ENCODE measurements around the gene NUPR1. TPM values are rescaled to one million over a fixed set of nuclear protein-coding genes. Genes with fewer than 3 reads are reported as not detected.

NUPR1 gene
- total RNA-seq, 8 experiments from 2014 or later, result 0.05 to 108 (median 15.4) TPM

Other genes with a start within 250 kb of the NUPR1 start
- 10 to 100 TPM in 5 of 8 experiments, under 1 TPM in 3; 0.20 to 39.7 (median 19.3) TPM for gene SBK1, start 246.4 kb downstream of the NUPR1 start, total RNA-seq
- gene NPIPB6, start 175.5 kb downstream of the NUPR1 start, total RNA-seq, result 1 to 10 TPM in 5 of 8 experiments, under 1 TPM in 1, not detected in 2; 0.88 to 3.1 (median 1.6) TPM
- 100 to 1,000 TPM in 7 of 8 experiments, 10 to 100 TPM in 1; 64.2 to 235 (median 149) TPM for gene EIF3CL, start 135.1 kb downstream of the NUPR1 start, total RNA-seq
- gene NPIPB7, start 66.6 kb downstream of the NUPR1 start, total RNA-seq, result under 1 TPM in 2 of 8 experiments, not detected in 6; 0.14 to 0.38 TPM
- gene CLN3, start 46.9 kb downstream of the NUPR1 start, total RNA-seq, result 10 to 100 TPM in 5 of 8 experiments, 1 to 10 TPM in 3; 3.7 to 16.7 (median 11.2) TPM
- 1 to 10 TPM in 1 of 8 experiments, under 1 TPM in 5, not detected in 2; 0.05 to 1.5 (median 0.50) TPM for gene APOBR, start 44.3 kb downstream of the NUPR1 start, total RNA-seq
- under 1 TPM in 1 of 8 experiments, not detected in 7; 0.76 TPM for gene IL27, start 32.1 kb downstream of the NUPR1 start, total RNA-seq
- gene SGF29, start 14.9 kb upstream of the NUPR1 start, total RNA-seq, result 10 to 100 TPM; 16.5 to 35.0 (median 24.7) TPM
- gene SULT1A2, start 58.1 kb upstream of the NUPR1 start, total RNA-seq, result 1 to 10 TPM in 1 of 8 experiments, under 1 TPM in 6, not detected in 1; 0.11 to 1.2 (median 0.21) TPM
- gene SULT1A1, start 71.1 kb upstream of the NUPR1 start, total RNA-seq, result 10 to 100 TPM in 2 of 8 experiments, 1 to 10 TPM in 4, under 1 TPM in 2; 0.16 to 15.9 (median 3.4) TPM
- gene NPIPB8, start 99.1 kb upstream of the NUPR1 start, total RNA-seq, result 1 to 10 TPM in 1 of 8 experiments, under 1 TPM in 2, not detected in 5; 0.38 to 1.5 (median 0.75) TPM
- 100 to 1,000 TPM; 259 to 754 (median 376) TPM for gene EIF3C, start 172.5 kb upstream of the NUPR1 start, total RNA-seq
- 1 to 10 TPM in 5 of 8 experiments, under 1 TPM in 3; 0.60 to 7.5 (median 1.5) TPM for gene NPIPB9, start 212.8 kb upstream of the NUPR1 start, total RNA-seq

Measured in motor neuron (in vitro differentiated cells).